ENCODE results near the gene SRP54.

- no peak for TF ChIP-seq EZH2phosphoT487 (IDR thresholded peaks at IDR 0.05; ENCODE audit: borderline replicate concordance, low read length)
- no peak for TF ChIP-seq CTCF (conservative IDR thresholded peaks at IDR 0.05; ENCODE audit: low read depth, low read length)
- no peak for TF ChIP-seq EZH2 (IDR thresholded peaks at IDR 0.05; ENCODE audit: low read length, unreplicated experiment)
These were observed 95.3 kb downstream of the SRP54 start for GRCh38 chr14:35078082-35078481.
